ENCODE results near the gene OR5H14.

- TF ChIP-seq EZH2phosphoT487 (IDR thresholded peaks at IDR 0.05; ENCODE audit: borderline replicate concordance, low read depth, low read length) (no peak), CTCF (conservative IDR thresholded peaks at IDR 0.05; ENCODE audit: low read length) (no peak)
These were observed 16.9 kb upstream of the OR5H14 start, which contains the start of gene OR5H1 for GRCh38 chr3:98130421-98130820.

All from OCI-LY7 (cell line).